CD4-positive, alpha-beta T cell treated with Interleukin-10 for 1 hour (primary cell): ENCODE measurements around the gene MAP3K13.

ENCODE experiments used
- DNase-seq: peaks from one replicate; pipeline ENCODE4 v3.0.0-alpha.2; 2020

The MAP3K13 gene

GRCh38 chr3:185517387-185518130 lies 154.6 kb downstream of the MAP3K13 start:
- DNase-seq, result no peak

- DNase-seq, result no peak
Measured at GRCh38 chr3:185519021-185519420, 156.1 kb downstream of the MAP3K13 start.

- no peak for DNase-seq
Measured at GRCh38 chr3:185521349-185522138, 158.6 kb downstream of the MAP3K13 start.

- no peak for DNase-seq
Measured at GRCh38 chr3:185526349-185526951, 163.5 kb downstream of the MAP3K13 start.

GRCh38 chr3:185527364-185527763 lies 164.4 kb downstream of the MAP3K13 start:
- no peak for DNase-seq

- no peak for DNase-seq
Measured at GRCh38 chr3:185528532-185528931, 165.6 kb downstream of the MAP3K13 start.

- DNase-seq, result no peak
Measured at GRCh38 chr3:185530856-185531255, 167.9 kb downstream of the MAP3K13 start.

GRCh38 chr3:185532901-185533300 lies 170.0 kb downstream of the MAP3K13 start:
- no peak for DNase-seq

- DNase-seq, result no peak
Measured at GRCh38 chr3:185534511-185534910, 171.6 kb downstream of the MAP3K13 start.

GRCh38 chr3:185537369-185537970 lies 174.5 kb downstream of the MAP3K13 start:
- peak; percentile 11 for DNase-seq
